GM12878 (cell line): ENCODE measurements around the gene DAD1. TPM values are rescaled to one million over a fixed set of nuclear protein-coding genes. Genes with fewer than 3 reads are reported as not detected.
A peak's percentile ranks its signal among the peaks of the same experiment; 100 is the strongest.

Source experiments
- CBX3 ChIP-seq: fragments of 200-600 bp; sonication (generic); IDR thresholded peaks from 2 replicates; pipeline ENCODE4 v1.6.1; 2016; ENCODE audit warnings: low read depth, borderline replicate concordance
- CHD1 ChIP-seq: IDR thresholded peaks from 2 replicates; pipeline ENCODE4 v1.6.1; 2012; ENCODE audit warnings: low read depth, low read length, improper control_type of control experiment
- CTCF ChIP-seq, 3 experiments: IDR thresholded peaks in 2 of 3; conservative IDR thresholded peaks in 1 of 3; 2 replicates each; pipeline ENCODE4 v1.5.1; 2011; ENCODE audit warnings: low read depth in 3 of 3, low read length in 3 of 3, mild to moderate bottlenecking in 3 of 3, control low read depth in 2 of 3, moderate library complexity in 2 of 3, inconsistent platforms in 1 of 3, mixed read lengths in 1 of 3; ENCODE audit not compliant: control insufficient read depth in 2 of 3, insufficient read depth in 1 of 3; ENCODE audit errors: extremely low read depth in 1 of 3
- KLF5 ChIP-seq: fragments of 450-650 bp; IDR thresholded peaks from 2 replicates; pipeline ENCODE4 v1.6.1; 2014; ENCODE audit warnings: mild to moderate bottlenecking; ENCODE audit not compliant: partially characterized antibody
- LARP7 ChIP-seq: fragments of 450-650 bp; IDR thresholded peaks from 2 replicates; pipeline ENCODE4 v1.6.1; 2017; ENCODE audit warnings: mild to moderate bottlenecking
- MYB ChIP-seq: fragments of 150-350 bp; IDR thresholded peaks from 2 replicates; pipeline ENCODE4 v1.6.1; 2014; ENCODE audit warnings: mild to moderate bottlenecking, low read depth, low read length, borderline replicate concordance
- MYC ChIP-seq: IDR thresholded peaks from 2 replicates; pipeline ENCODE4 v1.6.1; 2011; ENCODE audit warnings: mild to moderate bottlenecking, low read length, moderate library complexity, inconsistent platforms; ENCODE audit not compliant: insufficient read depth, insufficient replicate concordance, insufficient read length, severe bottlenecking
- NR2C1 ChIP-seq: fragments of 450-650 bp; IDR thresholded peaks from 2 replicates; pipeline ENCODE4 v1.6.1; 2017; ENCODE audit warnings: antibody characterized with exemption, mild to moderate bottlenecking, moderate library complexity
- NRF1 ChIP-seq: conservative IDR thresholded peaks from 2 replicates; pipeline ENCODE4 v1.6.1; 2011; ENCODE audit warnings: mild to moderate bottlenecking, low read depth, low read length, improper control_type of control experiment
- PAX5 ChIP-seq: IDR thresholded peaks from 2 replicates; pipeline ENCODE4 v1.6.1; 2011; ENCODE audit warnings: low read depth, low read length, borderline replicate concordance
- PBX3 ChIP-seq: IDR thresholded peaks from 2 replicates; pipeline ENCODE4 v1.6.1; 2011; ENCODE audit warnings: mild to moderate bottlenecking, low read depth, low read length, moderate library complexity; ENCODE audit not compliant: insufficient replicate concordance
- RAD51 ChIP-seq: fragments of 450-650 bp; IDR thresholded peaks from 2 replicates; pipeline ENCODE4 v1.6.1; 2016; ENCODE audit warnings: moderate library complexity, mild to moderate bottlenecking, inconsistent platforms
- SIN3A ChIP-seq: IDR thresholded peaks from 2 replicates; pipeline ENCODE4 v1.6.1; 2012; ENCODE audit warnings: low read depth, low read length, improper control_type of control experiment
- SRF ChIP-seq, 2 experiments: IDR thresholded peaks; 2 replicates each; pipeline ENCODE4 v1.6.1; 2011; ENCODE audit warnings: low read depth in 2 of 2, low read length in 2 of 2, mild to moderate bottlenecking in 1 of 2, moderate library complexity in 1 of 2
- STAT3 ChIP-seq: IDR thresholded peaks from 2 replicates; pipeline ENCODE4 v1.6.1; 2011; ENCODE audit warnings: low read depth, low read length, improper control_type of control experiment
- YBX1 ChIP-seq: fragments of 450-650 bp; IDR thresholded peaks from 2 replicates; pipeline ENCODE4 v1.6.1; 2016; ENCODE audit warnings: antibody characterized with exemption
- YY1 ChIP-seq: IDR thresholded peaks from 2 replicates; pipeline ENCODE4 v1.6.1; 2011; ENCODE audit warnings: low read depth, mild to moderate bottlenecking, low read length
- ZBTB11 ChIP-seq: fragments of 450-650 bp; formaldehyde crosslinking; IDR thresholded peaks from 2 replicates; pipeline ENCODE4 v1.5.0; 2022; ENCODE audit warnings: mild to moderate bottlenecking, missing genetic modification characterization
- ZNF207 ChIP-seq: fragments of 450-650 bp; IDR thresholded peaks from 2 replicates; pipeline ENCODE4 v1.6.1; 2014; ENCODE audit warnings: antibody characterized with exemption, mild to moderate bottlenecking, borderline replicate concordance
- polyA plus RNA-seq, 11 experiments: library from polyadenylated mRNA; depleted of rRNA in 4 of 11; unstranded in 6 of 11; stranded (reverse) in 5 of 11; fragments of >200 nt; fragmentation: Nextera tagmentation in 4 of 11; fragmentation: Illumina TruSeq in 1 of 11; extraction: Ambion mirVana in 4 of 11; extraction: Trizol in 1 of 11; gene quantifications; 1 replicate in 1 of 11; 2 replicates in 10 of 11; pipeline versions ENCODE4 v1.2.1 to v1.2.3, GENCODE V29; 2011 to 2016; ENCODE audit warnings: inconsistent platforms in 2 of 11, missing spikeins in 2 of 11, low read depth in 1 of 11
- total RNA-seq, 4 experiments: library from RNA; depleted of rRNA in 3 of 4; stranded (reverse); fragments of >200 nt in 3 of 4; fragmentation: Illumina TruSeq in 1 of 4; extraction: Trizol in 1 of 4; gene quantifications; 2 replicates each; pipeline versions ENCODE4 v1.2.1 to v1.2.3, GENCODE V29; 2013 to 2021
- TF ChIP-seq, protein P1 (sequence below): IDR thresholded peaks from 2 replicates; pipeline ENCODE4 v1.6.1; 2011; ENCODE audit warnings: borderline replicate concordance, low read depth, mild to moderate bottlenecking, moderate library complexity, mixed read lengths, low read length; ENCODE audit not compliant: insufficient read depth; ENCODE audit errors: extremely low read length
- TF ChIP-seq, protein P2 (sequence below): IDR thresholded peaks from 2 replicates; pipeline ENCODE4 v1.6.1; 2011; ENCODE audit warnings: low read depth, mild to moderate bottlenecking, low read length, moderate library complexity, borderline replicate concordance; ENCODE audit errors: extremely low read depth

Gene DAD1
- total and polyA plus RNA-seq, 10 of the 15 experiments (the other 5 are each of a cell fraction or from before 2014, with no cell fraction given) = 161 to 920 (median 319) TPM

- TF ChIP-seq ZBTB11 (CRISPR knock-in tag) = no peak
- no peak for TF ChIP-seq CBX3
- no peak for TF ChIP-seq KLF5
- TF ChIP-seq CHD1 = no peak
- TF ChIP-seq SIN3A = peak; percentile 62
- no peak for TF ChIP-seq STAT3
- TF ChIP-seq, protein P1, sequence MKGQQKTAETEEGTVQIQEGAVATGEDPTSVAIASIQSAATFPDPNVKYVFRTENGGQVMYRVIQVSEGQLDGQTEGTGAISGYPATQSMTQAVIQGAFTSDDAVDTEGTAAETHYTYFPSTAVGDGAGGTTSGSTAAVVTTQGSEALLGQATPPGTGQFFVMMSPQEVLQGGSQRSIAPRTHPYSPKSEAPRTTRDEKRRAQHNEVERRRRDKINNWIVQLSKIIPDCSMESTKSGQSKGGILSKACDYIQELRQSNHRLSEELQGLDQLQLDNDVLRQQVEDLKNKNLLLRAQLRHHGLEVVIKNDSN = peak; percentile 72
- TF ChIP-seq YY1 = peak; percentile 88
- TF ChIP-seq LARP7 = no peak
- 0 out of 6 replicates have a peak, but pooled peaks of 1 of the 3 experiments have one; percentile 13 for TF ChIP-seq CTCF (IDR thresholded peaks at IDR 0.05 in 2 of 3, conservative IDR thresholded peaks at IDR 0.05 in 1 of 3; ENCODE audit: control insufficient read depth in 2 of 3, extremely low read depth in 1 of 3, insufficient read depth in 1 of 3, low read depth in 3 of 3, low read length in 3 of 3)
- no peak for TF ChIP-seq SRF (IDR thresholded peaks at IDR 0.05; ENCODE audit: low read depth in 2 of 2, low read length in 2 of 2)
- no peak for TF ChIP-seq MYC
- 0 out of 2 replicates have a peak, but pooled peaks have one; percentile 73 for TF ChIP-seq ZNF207
- 0 out of 2 replicates have a peak, but pooled peaks have one; percentile 20 for TF ChIP-seq RAD51
- no peak for TF ChIP-seq YBX1
- TF ChIP-seq NR2C1 = no peak
- peak; percentile 94 for TF ChIP-seq NRF1
- TF ChIP-seq MYB = no peak
- TF ChIP-seq, protein P2, sequence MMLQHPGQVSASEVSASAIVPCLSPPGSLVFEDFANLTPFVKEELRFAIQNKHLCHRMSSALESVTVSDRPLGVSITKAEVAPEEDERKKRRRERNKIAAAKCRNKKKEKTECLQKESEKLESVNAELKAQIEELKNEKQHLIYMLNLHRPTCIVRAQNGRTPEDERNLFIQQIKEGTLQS = no peak
- peak; percentile 14 for TF ChIP-seq PBX3
- no peak for TF ChIP-seq PAX5
These were observed at the start of gene DAD1 (continued) for GRCh38 chr14:22589096-22589839.
